ENCODE results near the gene TACC2.

Gene TACC2

DNA sequence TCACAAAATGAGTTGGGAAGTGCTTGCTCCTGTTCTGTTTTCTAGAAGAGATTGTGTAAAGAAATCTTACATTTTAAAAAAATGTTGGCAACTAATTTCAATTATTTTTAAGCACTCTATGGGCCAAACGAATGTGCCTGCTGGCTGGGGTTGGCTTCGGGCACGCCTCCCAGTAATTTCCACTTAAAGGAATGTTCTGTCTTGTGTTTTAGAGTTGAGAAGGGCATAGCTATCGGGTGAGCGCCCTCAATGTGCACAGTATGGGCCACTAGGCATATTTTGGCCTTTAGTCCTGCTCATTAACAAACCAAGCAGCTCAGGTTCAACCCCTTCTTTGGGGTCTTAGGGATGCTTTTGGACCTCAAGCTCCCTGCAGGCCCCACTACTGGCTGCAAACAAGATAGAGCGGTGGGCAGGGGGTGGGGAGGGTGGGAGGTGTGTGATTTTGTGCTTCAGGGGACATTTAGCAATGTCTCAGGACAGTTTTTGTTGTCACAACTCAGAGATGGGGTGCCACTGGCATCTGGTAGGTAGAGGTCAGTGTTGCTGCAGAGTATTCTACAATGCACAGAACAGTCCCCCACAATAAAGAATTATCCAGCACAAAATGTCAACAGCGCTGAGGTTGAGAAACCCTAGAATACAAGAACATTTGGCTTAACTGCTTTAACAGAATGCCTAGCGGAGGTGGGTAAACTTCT, 40.7 kb downstream of the TACC2 start:
- no peak for DNase-seq

DNA sequence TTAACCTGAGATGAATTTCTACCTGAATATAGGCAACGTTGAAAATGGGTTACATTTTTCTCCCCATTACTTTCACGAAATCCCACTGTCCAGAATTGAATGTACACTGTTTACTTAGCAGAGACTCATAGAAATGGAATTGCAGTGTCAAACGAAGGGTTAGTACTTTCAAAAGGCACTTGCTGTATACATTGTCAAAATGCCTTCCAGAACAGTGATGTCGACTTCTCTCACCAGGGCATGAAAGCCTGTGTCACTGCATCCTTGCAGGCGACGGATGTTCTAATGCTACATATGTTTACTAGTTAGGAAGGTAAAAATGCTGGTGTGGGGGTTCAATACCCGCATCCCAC, 41.2 kb downstream of the TACC2 start:
- DNase-seq: no peak

DNA sequence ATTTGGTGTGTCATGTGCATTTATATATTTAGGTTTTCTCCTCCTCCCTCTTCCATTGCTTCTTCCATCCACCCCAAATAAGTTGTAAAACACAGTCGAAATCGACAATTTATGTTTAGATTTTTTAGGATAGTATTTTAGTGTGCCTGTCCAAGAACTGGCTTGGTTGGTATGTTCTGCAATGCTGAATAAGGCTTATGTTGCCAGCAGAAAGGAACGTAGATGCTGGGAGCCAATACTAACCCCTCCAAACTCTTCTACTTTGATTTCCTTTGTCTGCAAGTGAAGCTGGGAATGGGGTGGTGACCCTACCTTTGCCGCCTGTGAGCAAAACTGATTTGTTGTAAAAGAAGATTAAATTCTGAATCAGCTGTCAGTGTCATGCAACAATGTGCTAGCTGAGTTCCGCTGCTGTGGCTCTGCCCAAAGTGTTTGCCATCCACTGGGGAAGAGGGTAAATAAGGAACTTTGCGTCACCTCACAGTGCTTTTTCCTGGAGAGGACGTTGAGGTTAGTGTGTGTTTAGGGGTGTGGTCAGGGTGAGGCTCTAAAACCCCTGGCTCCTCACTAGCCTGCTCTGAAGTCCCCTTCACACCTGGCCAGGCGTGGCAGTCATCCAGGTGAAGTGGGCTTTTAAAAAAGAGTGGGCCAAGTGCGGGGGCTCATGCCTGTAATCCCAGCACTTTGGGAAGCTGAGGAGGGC, 44.4 kb downstream of the TACC2 start:
- DNase-seq: no peak

DNA sequence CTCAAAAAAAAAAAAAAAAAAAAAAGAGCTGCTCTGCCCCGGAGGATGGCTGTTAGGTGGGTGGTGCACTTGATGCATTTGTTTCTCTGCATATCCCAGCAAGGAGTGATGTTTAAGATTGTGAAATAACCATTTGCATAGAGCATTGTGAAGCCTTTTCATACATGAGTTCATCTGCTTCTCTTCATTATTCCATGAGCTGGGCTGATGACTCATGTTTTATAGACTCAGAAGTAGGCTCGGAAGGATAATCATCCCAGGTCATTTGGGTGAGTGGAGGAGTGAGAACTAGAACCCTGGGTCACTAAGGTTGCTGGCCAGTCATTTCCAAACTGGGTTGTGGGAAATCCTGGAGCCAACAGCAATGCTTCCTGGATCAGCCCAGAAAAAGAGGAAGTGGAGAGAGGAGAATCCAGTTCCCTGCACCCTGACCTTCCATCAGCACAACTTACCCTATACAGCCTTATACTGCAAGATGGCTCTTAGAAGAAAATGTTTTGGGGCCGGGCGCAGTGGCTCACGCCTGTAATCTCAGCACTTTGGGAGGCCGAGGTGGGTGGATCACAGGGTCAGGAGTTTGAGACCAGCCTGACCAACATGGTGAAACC, 45.3 kb downstream of the TACC2 start:
- DNase-seq: no peak

DNA sequence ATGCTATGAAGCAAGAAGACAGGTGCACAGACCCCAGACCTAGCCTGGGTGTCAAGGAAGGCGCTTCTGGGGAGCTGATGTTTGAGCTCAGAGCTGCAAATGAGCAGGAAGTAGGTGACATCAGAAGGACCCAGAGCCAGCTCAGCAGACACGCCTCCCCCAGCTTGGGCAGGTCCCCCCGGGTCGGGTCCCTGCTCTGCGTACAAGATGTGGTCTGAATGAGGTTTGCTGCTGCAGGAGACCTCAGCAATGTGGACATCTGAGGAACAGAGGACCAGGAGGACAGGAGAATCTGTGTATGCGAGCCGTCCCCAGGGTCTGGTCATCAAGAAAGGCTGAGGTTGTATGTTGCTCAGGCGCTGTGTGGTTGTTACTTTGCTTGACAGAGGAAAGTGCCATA, 51.8 kb downstream of the TACC2 start:
- no peak for DNase-seq

DNA sequence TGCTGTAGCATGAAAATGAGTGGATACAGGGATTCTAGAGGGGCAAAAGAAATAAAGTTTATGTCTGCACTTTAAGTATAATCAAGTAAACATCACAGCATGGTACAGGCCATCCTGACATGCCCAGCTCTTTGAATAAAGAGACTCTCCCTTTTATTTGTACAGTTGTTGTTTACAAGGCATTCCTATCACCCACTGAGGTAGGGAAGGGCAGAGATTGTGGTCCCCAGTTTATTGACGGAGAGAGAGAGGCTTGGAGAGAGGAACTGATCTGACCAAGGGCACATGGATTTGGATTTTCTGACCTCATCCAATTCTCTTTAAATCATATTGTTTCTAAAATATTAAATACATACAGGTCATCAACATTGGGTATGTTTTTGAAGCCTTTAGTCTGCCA, 53.9 kb downstream of the TACC2 start:
- no peak for DNase-seq

DNA sequence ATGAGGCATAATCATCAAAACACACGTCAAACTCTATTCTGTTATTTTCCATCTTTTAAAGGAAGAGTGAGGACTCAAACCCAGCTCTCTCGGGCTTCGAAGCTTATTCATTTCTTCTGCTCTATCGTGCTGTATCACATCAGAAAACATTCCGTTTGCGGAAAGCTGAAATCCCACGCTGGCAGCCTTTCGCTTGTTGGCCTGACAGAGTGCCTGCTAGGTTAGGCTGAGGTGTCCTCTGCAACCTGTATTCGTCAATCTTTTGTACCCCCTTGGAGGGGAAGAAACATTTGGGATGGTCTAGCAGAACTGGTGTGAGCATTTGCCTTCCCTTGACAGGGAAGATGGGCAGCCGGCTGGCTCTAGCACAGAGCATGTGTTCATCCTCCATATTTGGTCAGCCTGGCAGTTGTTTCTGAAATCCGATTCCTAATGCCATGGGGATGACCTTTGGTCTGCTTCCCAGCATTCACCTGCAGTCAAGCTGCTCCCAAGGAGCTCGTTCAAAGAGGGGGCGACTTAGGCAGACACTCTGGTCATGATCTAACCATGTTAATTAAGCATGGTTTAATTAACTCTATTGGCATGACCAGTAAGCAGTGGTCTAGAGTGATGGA, 55.2 kb downstream of the TACC2 start:
- DNase-seq: no peak

DNA sequence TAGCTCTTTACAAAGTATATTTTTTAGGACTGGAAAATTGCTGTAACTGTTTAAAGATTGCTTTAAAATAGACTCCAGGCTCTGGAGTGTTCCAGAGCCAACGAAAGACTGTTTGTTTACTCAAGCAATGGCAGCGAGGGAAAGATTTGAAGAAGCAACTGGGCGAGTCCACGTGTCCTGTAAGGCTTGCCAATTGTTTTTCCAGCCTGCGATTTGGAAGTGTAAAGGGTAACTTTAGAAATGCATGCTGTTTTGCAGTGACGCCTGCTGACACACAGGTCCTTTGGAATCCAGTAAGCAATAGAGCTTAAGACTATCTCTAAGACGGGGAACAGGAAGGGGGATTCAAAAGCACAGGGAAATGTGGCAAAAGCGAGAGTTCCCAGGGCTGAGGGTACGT, 55.8 kb downstream of the TACC2 start:
- DNase-seq: no peak

DNA sequence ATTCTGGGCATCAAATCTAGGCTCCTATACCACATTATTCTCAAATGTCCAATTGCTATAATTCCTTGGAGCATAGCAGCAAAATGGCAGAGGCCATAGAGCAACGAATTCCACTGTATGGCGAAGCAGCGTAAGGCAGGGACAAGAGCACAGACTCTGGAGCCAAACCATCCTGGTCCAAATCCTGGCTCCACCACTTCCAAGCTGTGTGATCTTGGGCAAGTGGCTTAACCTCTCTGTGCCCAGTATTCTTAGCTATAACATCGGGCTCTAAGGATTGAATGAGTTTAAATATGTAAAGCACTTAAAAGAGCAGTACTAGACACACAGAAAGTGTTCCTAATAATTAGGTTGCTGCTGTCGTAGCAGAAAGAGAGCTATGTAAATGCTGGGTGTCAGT, 56.2 kb downstream of the TACC2 start:
- no peak for DNase-seq

DNA sequence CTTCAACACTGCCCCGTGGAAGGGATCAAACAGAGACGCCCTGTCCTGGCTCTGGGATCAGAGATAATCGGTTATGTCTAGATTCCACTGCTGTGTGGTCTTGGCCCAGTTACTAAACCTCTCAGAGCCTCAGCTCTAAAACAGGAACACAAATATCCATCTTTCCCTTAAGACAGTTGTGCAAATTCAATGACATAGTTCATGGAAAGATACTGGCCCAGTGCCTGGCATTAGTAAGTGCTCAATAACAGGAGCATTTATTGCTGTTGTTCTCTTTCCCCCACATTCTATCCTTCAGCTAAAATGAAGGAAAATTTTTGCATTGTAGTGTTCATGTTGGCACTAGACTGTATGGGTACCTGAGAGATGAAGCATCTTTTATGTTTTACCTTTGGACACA, 58.6 kb downstream of the TACC2 start:
- no peak for DNase-seq

DNA sequence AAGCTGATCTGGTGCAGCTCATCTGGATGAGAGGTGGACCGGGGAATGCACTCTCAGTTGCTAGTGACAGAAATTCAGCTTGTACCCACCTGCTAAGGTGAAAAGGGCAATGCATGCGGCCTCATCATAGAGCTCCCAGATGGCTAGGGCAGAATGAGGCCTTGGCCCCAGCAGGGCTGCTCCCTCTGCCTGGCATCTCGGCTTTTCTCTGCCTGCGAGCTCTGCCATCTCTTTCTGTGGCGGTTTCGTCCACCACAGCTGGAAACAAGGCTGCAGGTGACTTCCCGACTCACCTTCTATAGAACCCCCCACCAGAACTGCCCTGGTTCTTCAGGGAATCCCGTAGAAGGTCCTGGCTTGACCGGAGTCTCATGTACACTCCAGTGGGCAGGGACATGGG, 60.1 kb downstream of the TACC2 start:
- DNase-seq: no peak

DNA sequence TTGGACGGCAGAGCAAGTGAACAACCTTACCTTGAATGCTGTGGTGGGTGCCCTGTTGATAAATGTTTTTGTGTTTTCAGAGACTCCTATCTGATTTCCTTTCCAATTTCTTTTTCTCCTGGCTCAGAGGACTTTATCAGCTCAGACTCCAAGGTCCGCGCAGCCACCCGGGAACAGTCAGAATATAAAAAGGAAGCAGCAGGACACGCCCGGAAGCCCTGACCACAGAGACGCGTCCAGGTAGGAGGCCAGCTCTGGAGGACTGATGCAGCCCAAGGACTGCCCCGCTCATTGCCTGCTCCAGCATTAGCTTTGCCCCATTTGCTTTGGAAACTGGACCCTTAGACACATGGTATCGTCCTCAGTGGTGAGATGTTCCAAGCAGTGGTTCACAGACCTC, 61.3 kb downstream of the TACC2 start:
- no peak for DNase-seq

DNA sequence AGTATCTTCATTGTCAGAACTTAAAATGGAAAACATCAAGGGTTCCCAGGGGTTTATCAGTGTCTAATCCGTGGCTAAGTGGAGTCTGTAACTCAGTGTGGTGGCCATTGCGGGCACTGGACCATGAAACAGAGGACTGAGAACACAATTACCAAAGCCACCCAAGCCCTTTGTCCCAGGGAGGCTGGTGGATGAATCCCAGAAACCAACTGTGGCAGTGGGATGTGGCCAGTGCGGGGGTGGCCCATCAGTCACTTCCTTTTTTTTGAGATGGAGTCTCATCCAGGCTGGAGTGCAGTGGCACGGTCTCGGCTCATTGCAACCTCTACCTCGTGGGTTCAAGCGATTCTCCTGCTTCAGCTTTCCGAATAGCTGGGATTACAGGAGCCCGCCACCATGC, 61.8 kb downstream of the TACC2 start:
- DNase-seq: no peak

DNA sequence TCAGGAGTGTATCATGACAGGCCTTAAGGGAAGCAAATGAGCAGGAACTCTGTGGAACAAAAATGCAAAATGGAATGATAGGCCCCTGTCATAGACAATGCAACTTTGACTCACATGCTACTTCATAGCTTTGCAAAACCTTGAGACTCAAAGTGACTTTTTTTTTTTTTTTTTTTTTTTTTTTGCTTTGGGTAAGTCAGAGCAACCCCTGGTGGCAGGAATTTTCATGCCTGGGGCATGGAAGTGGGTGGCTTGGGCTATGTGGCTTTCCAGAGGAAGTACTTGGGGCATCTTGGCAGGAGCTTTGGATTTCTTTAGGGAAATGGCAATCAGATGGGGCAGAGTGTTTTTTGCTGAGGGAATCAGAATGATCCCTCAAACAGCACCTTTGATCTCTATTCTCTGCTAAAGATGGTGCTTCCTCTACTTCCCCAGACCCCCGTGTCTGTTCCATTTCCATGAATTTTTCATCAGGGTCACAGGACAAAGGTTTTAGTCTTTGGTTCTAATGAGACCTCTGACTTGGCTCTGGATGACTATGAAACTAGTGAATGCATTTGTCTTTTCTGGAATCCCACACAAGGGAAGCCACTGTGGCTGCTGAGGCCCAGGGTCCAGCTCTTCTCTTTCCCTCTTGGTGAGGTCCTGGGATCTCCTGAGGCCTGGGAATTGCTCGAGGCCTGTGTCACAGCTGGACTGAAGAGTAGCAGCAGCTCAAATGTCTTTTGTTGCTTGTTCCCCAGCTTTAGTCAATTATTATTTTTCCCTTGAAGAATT, 62.8 kb downstream of the TACC2 start:
- no peak for DNase-seq

DNA sequence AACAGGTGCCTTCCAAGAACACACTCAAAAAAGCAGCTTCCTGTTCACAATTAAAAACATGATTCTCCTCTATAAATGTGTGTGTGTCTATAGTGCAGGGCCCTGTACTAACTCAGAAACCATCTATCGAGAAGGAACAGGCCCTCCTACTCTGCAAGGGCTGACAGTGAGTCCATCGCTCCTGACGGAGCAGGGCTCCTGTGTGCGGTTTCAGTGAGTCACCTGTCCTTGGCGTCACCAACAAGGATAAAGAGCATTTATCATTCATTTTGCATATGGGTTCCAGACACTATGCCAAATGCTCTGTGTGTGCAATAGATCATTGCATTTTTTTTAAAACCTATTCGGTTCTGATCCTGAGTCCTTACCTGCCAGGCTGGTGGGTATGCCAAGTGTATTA, 63.7 kb downstream of the TACC2 start:
- no peak for DNase-seq

DNA sequence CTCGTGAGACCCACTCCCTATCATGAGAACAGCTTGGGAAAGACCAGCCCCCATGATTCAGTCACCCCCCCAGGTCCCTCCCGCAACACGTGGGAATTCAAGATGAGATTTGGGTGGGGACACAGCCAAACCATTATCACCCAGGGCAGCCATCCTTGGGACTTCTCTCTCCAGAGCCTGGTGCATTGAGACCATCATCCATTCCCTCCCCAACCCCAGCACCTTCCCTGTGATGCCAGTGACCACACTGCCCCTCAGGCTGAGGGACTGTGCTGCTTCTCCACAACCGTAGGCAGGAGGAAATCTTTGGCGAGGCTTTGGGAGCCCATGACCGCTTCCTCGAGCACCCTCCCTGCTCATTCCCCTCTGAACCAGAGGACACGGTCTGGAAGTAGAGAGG, 64.4 kb downstream of the TACC2 start:
- no peak for DNase-seq

DNA sequence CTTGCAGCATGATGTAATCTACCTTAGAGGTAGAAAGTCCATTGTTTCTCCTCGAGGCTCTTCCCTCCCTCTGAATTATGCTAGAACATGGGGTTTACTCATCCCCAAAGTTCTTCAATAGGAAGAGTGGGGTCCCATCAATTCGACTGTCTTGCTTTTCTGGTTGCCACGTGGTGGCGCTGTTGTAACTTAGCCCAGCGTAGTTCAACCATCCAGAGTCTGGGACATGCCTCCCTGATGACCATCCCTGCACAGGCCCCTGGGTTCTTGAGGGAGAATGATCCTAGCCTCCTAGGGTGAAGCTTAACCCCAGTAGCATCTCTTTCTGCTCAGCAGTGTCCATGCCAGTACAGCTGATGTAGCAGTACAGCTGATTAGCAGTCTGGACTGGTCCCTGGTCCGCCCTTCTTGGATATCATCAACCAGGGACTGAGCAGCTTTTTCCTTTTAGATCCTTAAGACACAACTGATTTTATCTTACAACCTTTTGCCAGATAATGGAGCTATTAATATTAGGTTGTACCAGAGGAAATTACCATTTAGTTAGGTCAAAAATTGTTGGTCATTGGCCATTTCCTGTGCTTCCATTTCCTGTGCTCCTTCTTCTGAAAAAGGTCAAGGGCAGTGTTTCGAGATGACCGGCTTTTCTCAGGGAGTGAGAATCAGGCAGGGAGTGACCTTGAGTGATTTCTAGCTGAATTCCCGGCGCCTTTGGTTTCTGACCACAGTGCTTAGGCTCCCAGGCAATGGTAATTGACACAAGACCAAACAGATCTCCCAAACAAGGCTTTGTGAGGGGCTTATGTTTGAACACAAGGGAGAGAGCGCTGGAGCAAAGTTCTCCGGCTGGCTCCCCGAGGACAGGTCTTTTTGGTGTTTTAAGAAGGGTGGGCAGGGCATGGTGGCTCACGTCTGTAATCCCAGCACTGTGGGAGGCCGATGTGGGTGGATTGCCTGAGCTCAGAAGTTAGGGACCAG, 65.4 kb downstream of the TACC2 start:
- no peak for DNase-seq

DNA sequence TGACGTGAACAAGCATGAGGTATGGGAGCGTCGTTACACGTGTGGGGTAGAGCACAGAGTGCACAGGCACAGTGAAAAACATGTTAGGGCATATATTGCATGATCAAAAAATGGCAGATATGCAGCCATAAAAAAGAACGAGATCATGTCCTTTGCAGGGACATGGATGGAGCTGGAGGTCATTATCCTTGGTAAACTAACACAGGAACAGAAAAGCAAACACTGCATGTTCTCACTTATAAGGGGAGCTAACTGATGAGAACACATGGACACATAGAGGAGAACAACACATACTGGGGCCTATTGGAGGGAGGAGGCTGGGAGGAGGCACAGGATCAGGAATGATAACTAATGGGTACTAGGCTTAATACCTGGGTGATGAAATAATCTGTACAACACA, 66.3 kb downstream of the TACC2 start:
- DNase-seq: no peak

DNA sequence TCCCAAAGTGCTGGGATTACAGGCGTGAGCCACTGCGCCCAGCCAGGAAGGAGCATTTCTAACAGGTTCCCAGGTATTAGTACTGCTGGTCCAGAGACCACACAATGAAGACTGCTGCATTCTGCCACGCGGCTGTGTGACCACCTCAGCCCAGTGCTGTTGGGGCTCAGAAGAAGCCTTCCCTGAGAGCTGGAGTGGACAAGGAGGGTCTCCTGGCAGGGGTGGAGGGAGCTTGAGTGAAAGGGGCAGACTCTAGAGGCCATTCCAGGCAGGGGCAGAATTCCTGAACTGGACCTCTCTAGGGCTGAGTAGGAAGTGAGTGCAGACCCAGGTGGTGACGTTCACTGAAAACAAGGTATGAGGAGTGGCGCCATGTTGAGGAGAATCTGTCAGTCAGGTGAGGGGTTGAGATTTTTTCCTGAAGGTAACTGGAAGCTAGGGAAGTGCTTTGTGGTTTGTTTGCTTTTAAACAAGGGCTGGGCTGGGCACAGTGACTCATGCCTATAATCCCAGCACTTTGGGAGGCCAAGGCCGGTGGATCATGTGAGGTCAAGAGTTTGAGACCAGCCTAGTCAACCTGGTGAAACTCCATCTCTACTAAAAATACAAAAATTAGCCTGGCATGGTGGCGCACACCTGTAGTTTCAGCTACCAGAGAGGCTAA, 67.6 kb downstream of the TACC2 start:
- no peak for DNase-seq

DNA sequence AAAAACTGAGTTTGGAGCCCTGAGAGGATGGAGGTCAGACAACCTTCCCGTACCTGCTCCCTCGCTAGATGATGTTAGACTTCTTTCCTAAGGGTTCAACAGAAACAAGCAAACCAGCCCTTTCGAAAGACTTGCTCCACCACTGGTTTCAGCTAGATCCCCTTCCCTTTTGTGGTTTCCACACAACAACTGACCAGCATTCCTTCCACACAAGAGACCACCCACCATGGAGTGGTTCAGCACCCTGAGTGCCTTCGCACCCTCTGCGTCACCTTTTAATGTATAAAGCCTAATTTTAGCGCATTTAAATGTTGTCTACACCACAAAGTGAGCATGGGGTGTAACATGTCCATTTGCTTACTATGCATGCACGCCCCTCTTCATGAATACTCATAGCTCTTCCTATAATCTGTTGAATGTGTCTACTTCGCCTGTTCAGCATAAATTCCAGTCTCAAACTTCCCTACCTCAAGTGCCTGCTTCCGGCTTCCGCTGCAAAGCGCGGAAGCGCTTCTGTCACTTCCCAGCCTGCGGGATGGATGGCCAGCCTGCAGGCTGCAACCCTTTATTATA, 69.0 kb downstream of the TACC2 start:
- DNase-seq: no peak

DNA sequence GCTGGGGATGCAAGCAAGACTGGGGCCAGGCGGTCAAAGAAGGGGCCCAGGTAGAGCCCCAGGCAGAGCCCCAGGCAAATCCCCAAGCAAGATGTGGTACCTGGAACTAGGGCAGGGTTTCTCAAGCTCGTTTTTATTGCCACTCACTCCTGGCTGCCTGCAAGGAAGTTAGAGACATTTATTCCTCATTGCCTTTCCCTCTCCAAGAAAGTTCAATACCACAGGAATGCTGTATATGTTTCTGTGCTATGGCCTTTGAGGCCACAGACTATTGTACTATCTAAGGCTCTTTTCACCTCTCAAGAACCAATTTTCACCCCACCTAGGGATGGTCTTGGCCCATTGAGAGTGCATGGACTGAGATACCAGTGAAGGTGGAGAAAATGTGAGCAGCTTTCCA, 71.3 kb downstream of the TACC2 start:
- DNase-seq: no peak
